HepG2 (cell line): ENCODE data around the gene TMIGD2. TPM values are rescaled to one million over a fixed set of nuclear protein-coding genes. Genes with fewer than 3 reads are reported as not detected.

ENCODE experiments used
- ATAC-seq: fragments of 200-7000 bp; cut with Tn5 transposase; 3 replicates; pipeline ENCODE4 v1.9.1; 2020; ENCODE audit warnings: mild to moderate bottlenecking, moderate library complexity
- BruUV-seq: library from RNA; stranded (reverse); fragments of 400-500 nt; replicated peaks from 2 replicates; lab custom pipeline; 2021; lab: Mats Ljungman, UMichigan
- CTCF ChIA-PET: fragments of 300-600 bp; formaldehyde crosslinking; extraction: SDS; loops from one replicate; lab custom pipeline; 2021; ENCODE audit warnings: low total read pairs, inconsistent platforms, low intra/inter-chr PET ratio; lab: Yijun Ruan, JAX
- POLR2A ChIA-PET: fragments of 350-600 bp; sonication (Branson Sonifier 250); formaldehyde crosslinking; loops from one replicate; lab custom pipeline; 2020; ENCODE audit warnings: antibody characterized with exemption, inconsistent platforms; lab: Yijun Ruan, JAX
- DNase-seq: peaks from one replicate; pipeline ENCODE4 v3.0.0-alpha.2; 2015; ENCODE audit warnings: low spot score
- FAIRE-seq: peaks from 3 replicates; lab custom pipeline; 2011; peaks lifted over from hg19 to GRCh38; lab: Jason Lieb, UNC
- H2AFZ ChIP-seq: one replicate; pipeline ENCODE4 v1.6.1; 2011; ENCODE audit warnings: low read length, inconsistent platforms
- H3K27ac ChIP-seq: fragments of 300-600 bp; 3 replicates; pipeline ENCODE4 v1.8.0; 2011; ENCODE audit warnings: mixed run types, mild to moderate bottlenecking, mixed read lengths, low read length, inconsistent platforms; ENCODE audit not compliant: insufficient read depth; ENCODE audit errors: extremely low read length
- H3K27me3 ChIP-seq, 2 experiments: fragments of 200-600 bp in 1 of 2; 2 replicates in 1 of 2; 3 replicates in 1 of 2; pipeline versions ENCODE4 v1.6.0 to v1.8.0; 2011; ENCODE audit warnings: low read length in 2 of 2, mild to moderate bottlenecking in 2 of 2, moderate library complexity in 2 of 2, inconsistent platforms in 1 of 2; ENCODE audit not compliant: insufficient read depth in 2 of 2, control insufficient read depth in 1 of 2
- H3K36me3 ChIP-seq, 2 experiments: fragments of 200-600 bp in 1 of 2; replicated peaks in 1 of 2; 2 replicates in 1 of 2; 3 replicates in 1 of 2; pipeline versions ENCODE4 v1.5.1 to v1.8.0; 2011; ENCODE audit warnings: low read length in 2 of 2, inconsistent platforms in 1 of 2; ENCODE audit not compliant: insufficient read depth in 2 of 2, control insufficient read depth in 1 of 2
- H3K4me1 ChIP-seq: 2 replicates; pipeline ENCODE4 v1.5.1; 2012; ENCODE audit warnings: low read length, inconsistent platforms; ENCODE audit not compliant: insufficient read depth
- H3K4me2 ChIP-seq: 2 replicates; pipeline ENCODE4 v1.6.0; 2011; ENCODE audit warnings: low read depth, low read length, inconsistent platforms
- H3K4me3 ChIP-seq, 3 experiments: fragments of 200-600 bp in 1 of 3; sonication (generic), shearing (Covaris generic) in 1 of 3; replicated peaks in 1 of 3; 2 replicates each; pipeline ENCODE4 v1.5.1; 2011 to 2016; ENCODE audit warnings: low read length in 3 of 3, inconsistent platforms in 2 of 3, low read depth in 2 of 3, mild to moderate bottlenecking in 2 of 3, control low read depth in 1 of 3, mixed read lengths in 1 of 3; ENCODE audit not compliant: insufficient read depth in 1 of 3
- H3K79me2 ChIP-seq: one replicate; pipeline ENCODE4 v1.6.1; 2011; ENCODE audit warnings: low read length, inconsistent platforms; ENCODE audit not compliant: insufficient read depth
- H3K9ac ChIP-seq: 2 replicates; pipeline ENCODE4 v1.6.0; 2011; ENCODE audit warnings: mild to moderate bottlenecking, low read depth, low read length, inconsistent platforms; ENCODE audit not compliant: insufficient read depth
- H3K9me3 ChIP-seq: 2 replicates; pipeline ENCODE4 v1.5.1; 2012; ENCODE audit warnings: mild to moderate bottlenecking, low read length
- H4K20me1 ChIP-seq: 2 replicates; pipeline ENCODE4 v1.6.0; 2011; ENCODE audit warnings: inconsistent platforms, mild to moderate bottlenecking, low read length, moderate library complexity; ENCODE audit not compliant: insufficient read depth
- CBFB ChIP-seq: sonication (generic); formaldehyde crosslinking; IDR thresholded peaks from 2 replicates; pipeline ENCODE4 v1.4.0; 2020; ENCODE audit warnings: missing genetic modification reagents
- CEBPB ChIP-seq: IDR thresholded peaks from 2 replicates; pipeline ENCODE4 v1.6.1; 2011; ENCODE audit warnings: low read depth, low read length, improper control_type of control experiment, borderline replicate concordance
- PHF5A ChIP-seq: IDR thresholded peaks from one replicate; pipeline ENCODE4 v1.6.1; 2018; ENCODE audit warnings: low read depth, missing genetic modification reagents; ENCODE audit not compliant: unreplicated experiment
- SALL1 ChIP-seq: sonication (generic); formaldehyde crosslinking; IDR thresholded peaks from 2 replicates; pipeline ENCODE4 v1.8.0; 2022; ENCODE audit warnings: mild to moderate bottlenecking, missing genetic modification reagents
- TGIF2 ChIP-seq: IDR thresholded peaks from 2 replicates; pipeline ENCODE4 v1.6.1; 2016; ENCODE audit warnings: control low read depth, missing compliant biosample characterization
- ZFP82 ChIP-seq: sonication (generic); formaldehyde crosslinking; IDR thresholded peaks from 2 replicates; pipeline ENCODE4 v1.5.1; 2020; ENCODE audit warnings: mild to moderate bottlenecking, missing genetic modification reagents, borderline replicate concordance
- ZKSCAN8 ChIP-seq: IDR thresholded peaks from 2 replicates; pipeline ENCODE4 v1.6.1; 2016; ENCODE audit warnings: borderline replicate concordance, missing genetic modification reagents, missing compliant biosample characterization
- ZNF382 ChIP-seq: sonication (generic); formaldehyde crosslinking; IDR thresholded peaks from 2 replicates; pipeline ENCODE4 v1.5.0; 2020; ENCODE audit warnings: missing genetic modification reagents, mild to moderate bottlenecking, borderline replicate concordance
- ZNF615 ChIP-seq: sonication (generic); formaldehyde crosslinking; IDR thresholded peaks from 2 replicates; pipeline ENCODE4 v1.5.0; 2020; ENCODE audit warnings: mild to moderate bottlenecking, missing genetic modification reagents, borderline replicate concordance
- WGBS: methylation state at CpG from one replicate; pipeline ENCODE4 v1.1.6; 2017; ENCODE audit warnings: low lambda C conversion rate; 5-methylcytosine and 5-hydroxymethylcytosine counted together
- in situ Hi-C: cut with HindIII; loops from 2 replicates; pipeline ENCODE4 v1.10.0; 2017; ENCODE audit warnings: low pct_unique_long_range_greater_than_20kb; ENCODE audit not compliant: extremely low pct_ligation_motif_present
- intact Hi-C: fragments of 100-400 bp; cut with micrococcal nuclease; formaldehyde crosslinking; loops from one replicate; pipeline ENCODE4 v1.10.0; 2022; ENCODE audit not compliant: unreplicated experiment
- polyA plus RNA-seq, 8 experiments: library from polyadenylated mRNA; depleted of rRNA in 3 of 8; stranded (reverse) in 7 of 8; unstranded in 1 of 8; fragments of >200 nt; fragmentation: Illumina TruSeq in 4 of 8; extraction: Trizol in 4 of 8; gene quantifications; 2 replicates each; pipeline versions ENCODE4 v1.2.1 to v1.2.3, GENCODE V29; 2011 to 2016; ENCODE audit warnings: low read depth in 4 of 8, missing spikeins in 1 of 8, mixed read lengths in 1 of 8; ENCODE audit not compliant: insufficient read depth in 1 of 8
- total RNA-seq, 5 experiments: library from RNA; depleted of rRNA; stranded (reverse); fragments of >200 nt; fragmentation: Illumina TruSeq; extraction: Trizol; gene quantifications; 2 replicates each; pipeline ENCODE4 v1.2.3, GENCODE V29; 2016; ENCODE audit warnings: low read depth in 1 of 5
- TF ChIP-seq, protein P1 (sequence below): sonication (generic); formaldehyde crosslinking; IDR thresholded peaks from 2 replicates; pipeline ENCODE4 v1.5.0; 2020; ENCODE audit warnings: missing genetic modification reagents
- TF ChIP-seq, protein P2 (sequence below): sonication (generic); formaldehyde crosslinking; IDR thresholded peaks from 2 replicates; pipeline ENCODE4 v1.8.1; 2023; ENCODE audit warnings: missing genetic modification reagents, mild to moderate bottlenecking, borderline replicate concordance
- TF ChIP-seq, protein P3 (sequence below): sonication (generic); formaldehyde crosslinking; IDR thresholded peaks from 2 replicates; pipeline ENCODE4 v1.5.0; 2020; ENCODE audit warnings: mild to moderate bottlenecking, missing genetic modification reagents, borderline replicate concordance
- TF ChIP-seq, protein P4 (sequence below): IDR thresholded peaks from 2 replicates; pipeline ENCODE4 v1.6.1; 2012; ENCODE audit warnings: inconsistent platforms
- TF ChIP-seq, protein P5 (sequence below): sonication (generic); formaldehyde crosslinking; IDR thresholded peaks from 2 replicates; pipeline ENCODE4 v1.5.1; 2020; ENCODE audit warnings: missing genetic modification reagents, mild to moderate bottlenecking, borderline replicate concordance

The TMIGD2 gene
- total and polyA plus RNA-seq, 2 of the 13 experiments (the other 11 are each of a cell fraction or from before 2014, with no cell fraction given), result 0.11 to 1.0 TPM

DNA sequence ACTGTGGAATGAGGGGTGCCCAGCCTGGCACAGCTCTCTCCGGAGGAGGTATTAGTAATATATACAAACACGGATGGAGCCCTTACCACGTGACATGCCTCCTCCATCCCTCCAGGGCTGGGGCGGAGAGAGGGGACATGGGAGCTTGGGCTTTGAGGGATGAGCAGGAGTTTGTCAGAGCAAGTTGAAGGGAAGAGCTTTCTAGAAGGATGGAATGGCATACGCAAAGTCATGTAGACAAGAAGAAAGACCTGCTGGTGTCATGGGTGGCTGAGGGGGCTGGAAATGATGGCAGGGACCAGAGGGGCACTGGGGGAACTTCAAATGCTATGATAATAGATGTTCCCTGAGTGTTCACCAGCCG lies 43.8 kb upstream of the TMIGD2 start:
- Histone ChIP-seq H3K4me2 (no peak overlapping the region), H3K27me3 (no peaks in the 10 kb centered on the region; a peak in 1 of 5 replicates), H3K9ac (no peak overlapping the region), H3K79me2 (peaks cover 3% of the 10 kb centered on the region), H4K20me1 (no peaks in the 10 kb centered on the region), H3K4me1 (peaks cover 32% of the 10 kb centered on the region), H3K27ac (no peak overlapping the region), H3K4me3 (no peak overlapping the region), H2AFZ (no peak overlapping the region), H3K9me3 (no peaks in the 10 kb centered on the region), H3K36me3 (0 out of 5 replicates have a peak, but pooled peaks cover 0 to 2% of the 10 kb centered on the region in 2 experiments)
- intact Hi-C loops (no loop called here), in situ Hi-C loops (no loop called here)
- FAIRE-seq, result no peak
- no peak for ATAC-seq
- BruUV-seq, result no TSS peak
- WGBS, result 94% methylated on average over 5 of the region's 6 CpGs
- ChIA-PET CTCF (no interaction called here), POLR2A (interaction anchor here (1.5 kb wide), 1 partner anchor 35 kb away, joined by 4 read pairs; no protein-coding TSS in a partner anchor)
- no peak for DNase-seq
- TF ChIP-seq, protein P1, sequence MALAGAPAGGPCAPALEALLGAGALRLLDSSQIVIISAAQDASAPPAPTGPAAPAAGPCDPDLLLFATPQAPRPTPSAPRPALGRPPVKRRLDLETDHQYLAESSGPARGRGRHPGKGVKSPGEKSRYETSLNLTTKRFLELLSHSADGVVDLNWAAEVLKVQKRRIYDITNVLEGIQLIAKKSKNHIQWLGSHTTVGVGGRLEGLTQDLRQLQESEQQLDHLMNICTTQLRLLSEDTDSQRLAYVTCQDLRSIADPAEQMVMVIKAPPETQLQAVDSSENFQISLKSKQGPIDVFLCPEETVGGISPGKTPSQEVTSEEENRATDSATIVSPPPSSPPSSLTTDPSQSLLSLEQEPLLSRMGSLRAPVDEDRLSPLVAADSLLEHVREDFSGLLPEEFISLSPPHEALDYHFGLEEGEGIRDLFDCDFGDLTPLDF, result no peak
- TF ChIP-seq SALL1 (no peak), CEBPB (no peak), ZKSCAN8 (CRISPR knock-in tag) (no peak), ZNF615 (no peak), ZNF382 (CRISPR knock-in tag) (no peak), TGIF2 (CRISPR knock-in tag) (no peak), PHF5A (CRISPR knock-in tag) (no peak), ZFP82 (CRISPR knock-in tag) (no peak), CBFB (CRISPR knock-in tag) (no peak)
- TF ChIP-seq, protein P2, sequence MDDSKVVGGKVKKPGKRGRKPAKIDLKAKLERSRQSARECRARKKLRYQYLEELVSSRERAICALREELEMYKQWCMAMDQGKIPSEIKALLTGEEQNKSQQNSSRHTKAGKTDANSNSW, result no peak
- TF ChIP-seq, protein P3, sequence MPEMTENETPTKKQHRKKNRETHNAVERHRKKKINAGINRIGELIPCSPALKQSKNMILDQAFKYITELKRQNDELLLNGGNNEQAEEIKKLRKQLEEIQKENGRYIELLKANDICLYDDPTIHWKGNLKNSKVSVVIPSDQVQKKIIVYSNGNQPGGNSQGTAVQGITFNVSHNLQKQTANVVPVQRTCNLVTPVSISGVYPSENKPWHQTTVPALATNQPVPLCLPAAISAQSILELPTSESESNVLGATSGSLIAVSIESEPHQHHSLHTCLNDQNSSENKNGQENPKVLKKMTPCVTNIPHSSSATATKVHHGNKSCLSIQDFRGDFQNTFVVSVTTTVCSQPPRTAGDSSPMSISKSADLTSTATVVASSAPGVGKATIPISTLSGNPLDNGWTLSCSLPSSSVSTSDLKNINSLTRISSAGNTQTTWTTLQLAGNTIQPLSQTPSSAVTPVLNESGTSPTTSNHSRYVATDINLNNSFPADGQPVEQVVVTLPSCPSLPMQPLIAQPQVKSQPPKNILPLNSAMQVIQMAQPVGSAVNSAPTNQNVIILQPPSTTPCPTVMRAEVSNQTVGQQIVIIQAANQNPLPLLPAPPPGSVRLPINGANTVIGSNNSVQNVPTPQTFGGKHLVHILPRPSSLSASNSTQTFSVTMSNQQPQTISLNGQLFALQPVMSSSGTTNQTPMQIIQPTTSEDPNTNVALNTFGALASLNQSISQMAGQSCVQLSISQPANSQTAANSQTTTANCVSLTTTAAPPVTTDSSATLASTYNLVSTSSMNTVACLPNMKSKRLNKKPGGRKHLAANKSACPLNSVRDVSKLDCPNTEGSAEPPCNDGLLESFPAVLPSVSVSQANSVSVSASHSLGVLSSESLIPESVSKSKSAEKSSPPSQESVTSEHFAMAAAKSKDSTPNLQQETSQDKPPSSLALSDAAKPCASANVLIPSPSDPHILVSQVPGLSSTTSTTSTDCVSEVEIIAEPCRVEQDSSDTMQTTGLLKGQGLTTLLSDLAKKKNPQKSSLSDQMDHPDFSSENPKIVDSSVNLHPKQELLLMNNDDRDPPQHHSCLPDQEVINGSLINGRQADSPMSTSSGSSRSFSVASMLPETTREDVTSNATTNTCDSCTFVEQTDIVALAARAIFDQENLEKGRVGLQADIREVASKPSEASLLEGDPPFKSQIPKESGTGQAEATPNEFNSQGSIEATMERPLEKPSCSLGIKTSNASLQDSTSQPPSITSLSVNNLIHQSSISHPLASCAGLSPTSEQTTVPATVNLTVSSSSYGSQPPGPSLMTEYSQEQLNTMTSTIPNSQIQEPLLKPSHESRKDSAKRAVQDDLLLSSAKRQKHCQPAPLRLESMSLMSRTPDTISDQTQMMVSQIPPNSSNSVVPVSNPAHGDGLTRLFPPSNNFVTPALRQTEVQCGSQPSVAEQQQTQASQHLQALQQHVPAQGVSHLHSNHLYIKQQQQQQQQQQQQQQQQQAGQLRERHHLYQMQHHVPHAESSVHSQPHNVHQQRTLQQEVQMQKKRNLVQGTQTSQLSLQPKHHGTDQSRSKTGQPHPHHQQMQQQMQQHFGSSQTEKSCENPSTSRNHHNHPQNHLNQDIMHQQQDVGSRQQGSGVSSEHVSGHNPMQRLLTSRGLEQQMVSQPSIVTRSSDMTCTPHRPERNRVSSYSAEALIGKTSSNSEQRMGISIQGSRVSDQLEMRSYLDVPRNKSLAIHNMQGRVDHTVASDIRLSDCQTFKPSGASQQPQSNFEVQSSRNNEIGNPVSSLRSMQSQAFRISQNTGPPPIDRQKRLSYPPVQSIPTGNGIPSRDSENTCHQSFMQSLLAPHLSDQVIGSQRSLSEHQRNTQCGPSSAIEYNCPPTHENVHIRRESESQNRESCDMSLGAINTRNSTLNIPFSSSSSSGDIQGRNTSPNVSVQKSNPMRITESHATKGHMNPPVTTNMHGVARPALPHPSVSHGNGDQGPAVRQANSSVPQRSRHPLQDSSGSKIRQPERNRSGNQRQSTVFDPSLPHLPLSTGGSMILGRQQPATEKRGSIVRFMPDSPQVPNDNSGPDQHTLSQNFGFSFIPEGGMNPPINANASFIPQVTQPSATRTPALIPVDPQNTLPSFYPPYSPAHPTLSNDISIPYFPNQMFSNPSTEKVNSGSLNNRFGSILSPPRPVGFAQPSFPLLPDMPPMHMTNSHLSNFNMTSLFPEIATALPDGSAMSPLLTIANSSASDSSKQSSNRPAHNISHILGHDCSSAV (CRISPR knock-in tag), result no peak
- TF ChIP-seq, protein P4, sequence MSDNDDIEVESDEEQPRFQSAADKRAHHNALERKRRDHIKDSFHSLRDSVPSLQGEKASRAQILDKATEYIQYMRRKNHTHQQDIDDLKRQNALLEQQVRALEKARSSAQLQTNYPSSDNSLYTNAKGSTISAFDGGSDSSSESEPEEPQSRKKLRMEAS, result no peak
- TF ChIP-seq, protein P5, sequence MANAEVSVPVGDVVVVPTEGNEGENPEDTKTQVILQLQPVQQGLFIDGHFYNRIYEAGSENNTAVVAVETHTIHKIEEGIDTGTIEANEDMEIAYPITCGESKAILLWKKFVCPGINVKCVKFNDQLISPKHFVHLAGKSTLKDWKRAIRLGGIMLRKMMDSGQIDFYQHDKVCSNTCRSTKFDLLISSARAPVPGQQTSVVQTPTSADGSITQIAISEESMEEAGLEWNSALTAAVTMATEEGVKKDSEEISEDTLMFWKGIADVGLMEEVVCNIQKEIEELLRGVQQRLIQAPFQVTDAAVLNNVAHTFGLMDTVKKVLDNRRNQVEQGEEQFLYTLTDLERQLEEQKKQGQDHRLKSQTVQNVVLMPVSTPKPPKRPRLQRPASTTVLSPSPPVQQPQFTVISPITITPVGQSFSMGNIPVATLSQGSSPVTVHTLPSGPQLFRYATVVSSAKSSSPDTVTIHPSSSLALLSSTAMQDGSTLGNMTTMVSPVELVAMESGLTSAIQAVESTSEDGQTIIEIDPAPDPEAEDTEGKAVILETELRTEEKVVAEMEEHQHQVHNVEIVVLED (CRISPR knock-in tag), result no peak
